GM23248 (cell line): ENCODE data around the gene ALDH4A1. TPM values are rescaled to one million over a fixed set of nuclear protein-coding genes. Genes with fewer than 3 reads are reported as not detected.

ENCODE experiments used
- DNase-seq: peaks from one replicate; pipeline ENCODE4 v3.0.0-alpha.2; 2015
- H2AFZ ChIP-seq: fragments of 200-600 bp; sonication (generic); 2 replicates; pipeline ENCODE4 v1.6.1; 2016; ENCODE audit warnings: antibody characterized with exemption
- H3F3A ChIP-seq: fragments of 200-600 bp; sonication (generic); 2 replicates; pipeline ENCODE4 v1.6.1; 2016; ENCODE audit warnings: mild to moderate bottlenecking, antibody characterized with exemption, mixed run types; ENCODE audit not compliant: insufficient read depth
- H3K27ac ChIP-seq: fragments of 200-600 bp; sonication (generic); 2 replicates; pipeline ENCODE4 v1.5.1; 2016; ENCODE audit warnings: mild to moderate bottlenecking
- H3K27me3 ChIP-seq: fragments of 200-600 bp; sonication (generic); replicated peaks from 2 replicates; pipeline ENCODE4 v1.6.1; 2016; ENCODE audit warnings: mild to moderate bottlenecking; ENCODE audit not compliant: insufficient read depth
- H3K36me3 ChIP-seq: fragments of 200-600 bp; sonication (generic); 2 replicates; pipeline ENCODE4 v1.6.1; 2016; ENCODE audit warnings: low read depth, mild to moderate bottlenecking
- H3K4me1 ChIP-seq: fragments of 200-600 bp; sonication (generic); 2 replicates; pipeline ENCODE4 v1.6.1; 2016; ENCODE audit warnings: mild to moderate bottlenecking; ENCODE audit not compliant: insufficient read depth
- H3K4me2 ChIP-seq: fragments of 200-600 bp; sonication (generic); one replicate; pipeline ENCODE4 v1.6.1; 2016; ENCODE audit warnings: mild to moderate bottlenecking; ENCODE audit not compliant: unreplicated experiment
- H3K4me3 ChIP-seq: fragments of 200-600 bp; sonication (generic); 2 replicates; pipeline ENCODE4 v1.5.1; 2016; ENCODE audit warnings: mild to moderate bottlenecking
- H3K79me2 ChIP-seq: fragments of 200-600 bp; sonication (generic); 2 replicates; pipeline ENCODE4 v1.6.1; 2016; ENCODE audit warnings: mild to moderate bottlenecking; ENCODE audit not compliant: insufficient read depth
- H3K9ac ChIP-seq: fragments of 200-600 bp; sonication (generic); 2 replicates; pipeline ENCODE4 v1.6.1; 2016; ENCODE audit warnings: mild to moderate bottlenecking
- H3K9me2 ChIP-seq: fragments of 200-600 bp; sonication (generic); 2 replicates; pipeline ENCODE4 v1.6.1; 2016; ENCODE audit warnings: mixed run types, mild to moderate bottlenecking, moderate library complexity; ENCODE audit not compliant: insufficient read depth
- H3K9me3 ChIP-seq: fragments of 200-600 bp; sonication (generic); one replicate; pipeline ENCODE4 v1.6.1; 2017; ENCODE audit warnings: low read depth
- H4K20me1 ChIP-seq: fragments of 200-600 bp; sonication (generic); 2 replicates; pipeline ENCODE4 v1.6.0; 2016; ENCODE audit not compliant: insufficient read depth
- EZH2 ChIP-seq: fragments of 200-600 bp; sonication (generic); IDR thresholded peaks from 2 replicates; pipeline ENCODE4 v1.6.1; 2018; ENCODE audit warnings: antibody characterized with exemption, mild to moderate bottlenecking; ENCODE audit not compliant: insufficient read depth, poor library complexity, severe bottlenecking
- EZH2phosphoT487 ChIP-seq: fragments of 200-600 bp; sonication (generic); IDR thresholded peaks from 2 replicates; pipeline ENCODE4 v1.6.1; 2018; ENCODE audit warnings: antibody characterized with exemption, moderate library complexity, mild to moderate bottlenecking, low read depth; ENCODE audit not compliant: insufficient read depth
- WGBS, 2 experiments: methylation state at CpG; one replicate each; pipeline ENCODE4 v1.1.6; 2015 to 2017; ENCODE audit warnings: low lambda C conversion rate in 2 of 2, low coverage in 1 of 2; ENCODE audit errors: missing lambda C conversion rate in 2 of 2; 5-methylcytosine and 5-hydroxymethylcytosine counted together
- in situ Hi-C: fragments of 300-500 bp; cut with MboI; formaldehyde crosslinking; loops from 2 replicates; pipeline ENCODE4 v1.15.0; 2020
- polyA plus RNA-seq: library from polyadenylated mRNA; unstranded; fragments of >200 nt; fragmentation: Nextera tagmentation; extraction: Ambion mirVana; gene quantifications from 2 replicates; pipeline ENCODE4 v1.2.1, GENCODE V29; 2016
- total RNA-seq: library from RNA; depleted of rRNA; stranded (reverse); fragments of >200 nt; shearing (Covaris generic); gene quantifications from 2 replicates; pipeline ENCODE4 v1.2.3, GENCODE V29; 2014

ALDH4A1 gene
- total and polyA plus RNA-seq, 2 experiments from 2014 or later, result 10.9 to 13.3 TPM

- Histone ChIP-seq H3K27ac (no peak overlapping the region), H3K4me3 (no peak overlapping the region), H3K4me2 (no peak overlapping the region), H3K36me3 (peaks cover 4% of the 10 kb centered on the region; the same call in 1 of the 2 replicates), H3K9ac (no peak overlapping the region), H2AFZ (no peak overlapping the region), H3K4me1 (peaks cover 29% of the 10 kb centered on the region), H3K27me3 (no peaks in the 10 kb centered on the region), H4K20me1 (no peaks in the 10 kb centered on the region), H3K9me2 (no peaks in the 10 kb centered on the region), H3F3A (peaks cover 12% of the 10 kb centered on the region; the same call in 1 of the 2 replicates), H3K9me3 (no peaks in the 10 kb centered on the region), H3K79me2 (peaks cover 49% of the 10 kb centered on the region)
- in situ Hi-C loops, result no loop called here
- DNase-seq, result no peak
- TF ChIP-seq EZH2phosphoT487, result no peak
- TF ChIP-seq EZH2, result no peak
- WGBS, 2 experiments, result 93 to 95% methylated on average over 26 to 31 of the region's 31 CpGs
Measured at GRCh38 chr1:18919197-18919905, 17.0 kb upstream of the ALDH4A1 start.

- Histone ChIP-seq H3K27me3 (no peaks in the 10 kb centered on the region), H3K9me3 (no peaks in the 10 kb centered on the region), H3K79me2 (peaks cover 42% of the 10 kb centered on the region), H3K4me1 (peaks cover 22% of the 10 kb centered on the region), H3K4me2 (no peak overlapping the region), H3K36me3 (peaks cover 4% of the 10 kb centered on the region; the same call in 1 of the 2 replicates), H3K4me3 (no peak overlapping the region), H3K27ac (no peak overlapping the region), H3K9ac (no peak overlapping the region), H3K9me2 (no peaks in the 10 kb centered on the region), H2AFZ (no peak overlapping the region), H3F3A (peaks cover 9% of the 10 kb centered on the region; the same call in 1 of the 2 replicates), H4K20me1 (no peaks in the 10 kb centered on the region)
- no peak for TF ChIP-seq EZH2
- no peak for TF ChIP-seq EZH2phosphoT487
- WGBS, 2 experiments, result 94 to 97% methylated on average over 8 to 14 of the region's 14 CpGs
- in situ Hi-C loops, result no loop called here
- DNase-seq, result no peak
Measured at GRCh38 chr1:18918417-18918816, 16.1 kb upstream of the ALDH4A1 start.

GRCh38 chr1:18917071-18917799, 14.9 kb upstream of the ALDH4A1 start:
- no peak overlapping the region for H3K4me3 ChIP-seq
- no peak for DNase-seq
- no peaks in the 10 kb centered on the region for H3K9me2 ChIP-seq
- no peak overlapping the region for H2AFZ ChIP-seq
- no peaks in the 10 kb centered on the region for H4K20me1 ChIP-seq
- H3K4me1 ChIP-seq, result peaks cover 17% of the 10 kb centered on the region
- no peaks in the 10 kb centered on the region for H3K9me3 ChIP-seq
- 91 to 93% methylated on average over 30 of the region's 30 CpGs for WGBS, 2 experiments
- TF ChIP-seq EZH2phosphoT487 (no peak), EZH2 (no peak)
- H3K79me2 ChIP-seq, result peaks cover 31% of the 10 kb centered on the region
- no peaks in the 10 kb centered on the region for H3K27me3 ChIP-seq
- no peak overlapping the region for H3K4me2 ChIP-seq
- H3F3A ChIP-seq, result 0 out of 2 replicates have a peak, but pooled peaks cover 8% of the 10 kb centered on the region
- no peak overlapping the region for H3K9ac ChIP-seq
- no peak overlapping the region for H3K27ac ChIP-seq
- peaks cover 4% of the 10 kb centered on the region; the same call in 1 of the 2 replicates for H3K36me3 ChIP-seq
- in situ Hi-C loops, result no loop called here

- H4K20me1 ChIP-seq, result no peaks in the 10 kb centered on the region
- H2AFZ ChIP-seq, result no peak overlapping the region
- no peak overlapping the region for H3K9ac ChIP-seq
- no peaks in the 10 kb centered on the region for H3K9me3 ChIP-seq
- peaks cover 10% of the 10 kb centered on the region; the same call in 1 of the 2 replicates for H3K36me3 ChIP-seq
- no peak overlapping the region for H3K4me2 ChIP-seq
- no peak overlapping the region for H3K4me3 ChIP-seq
- no peak overlapping the region for H3K27ac ChIP-seq
- WGBS, 2 experiments, result 77 to 83% methylated on average over 7 of the region's 7 CpGs
- peaks cover 9% of the 10 kb centered on the region; the same call in 1 of the 2 replicates for H3K4me1 ChIP-seq
- H3K79me2 ChIP-seq, result peaks cover 12% of the 10 kb centered on the region
- no peaks in the 10 kb centered on the region for H3F3A ChIP-seq
- TF ChIP-seq EZH2phosphoT487 (no peak), EZH2 (no peak)
- DNase-seq, result no peak
- in situ Hi-C loops, result no loop called here
- no peaks in the 10 kb centered on the region for H3K9me2 ChIP-seq
- no peaks in the 10 kb centered on the region for H3K27me3 ChIP-seq
Measured at GRCh38 chr1:18915341-18915740, 13.0 kb upstream of the ALDH4A1 start.
